ENCODE data around the gene ASCC3. TPM values are rescaled to one million over a fixed set of nuclear protein-coding genes. Genes with fewer than 3 reads are reported as not detected.

The ASCC3 gene
- total RNA-seq, 5 donors from 2014 or later (not counting 1 experiment from before 2014, with no cell fraction given): 39.2 to 49.6 (median 44.2) TPM

DNA sequence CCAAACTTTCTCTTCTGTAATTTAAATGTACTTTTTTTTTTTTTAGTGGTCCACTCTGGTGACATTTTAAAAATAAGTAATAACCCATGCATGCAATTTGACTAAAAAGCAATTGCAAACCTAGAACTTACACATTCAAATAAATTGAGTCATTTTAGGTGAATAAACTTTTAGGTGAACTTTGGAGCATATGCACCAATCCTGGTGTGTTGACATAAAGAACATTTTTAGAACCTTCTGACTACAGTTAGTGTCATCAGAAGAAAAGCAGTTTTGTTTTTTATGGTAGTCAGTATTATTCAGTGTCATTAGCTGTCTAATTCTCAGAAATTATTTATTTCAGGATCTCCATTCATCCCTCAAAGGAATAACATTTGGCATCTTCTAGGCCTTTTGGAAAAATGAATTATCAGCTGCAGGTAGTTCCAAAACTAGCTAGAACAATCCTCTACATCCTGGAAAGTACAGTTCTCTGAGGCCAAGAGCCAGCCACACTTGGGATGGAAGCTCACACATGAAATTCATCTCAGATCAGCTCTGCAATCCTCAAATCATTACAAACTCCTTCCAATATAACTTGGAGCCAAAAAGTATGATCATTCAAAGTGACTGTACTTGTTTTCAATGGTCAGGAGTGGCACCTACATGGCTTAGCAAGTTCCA lies 378.0 kb downstream of the ASCC3 start:
- peaks cover 0 to 6% (median 5%) of the 10 kb centered on the region in 3 donors for H3K9me3 Mint-ChIP-seq

DNA sequence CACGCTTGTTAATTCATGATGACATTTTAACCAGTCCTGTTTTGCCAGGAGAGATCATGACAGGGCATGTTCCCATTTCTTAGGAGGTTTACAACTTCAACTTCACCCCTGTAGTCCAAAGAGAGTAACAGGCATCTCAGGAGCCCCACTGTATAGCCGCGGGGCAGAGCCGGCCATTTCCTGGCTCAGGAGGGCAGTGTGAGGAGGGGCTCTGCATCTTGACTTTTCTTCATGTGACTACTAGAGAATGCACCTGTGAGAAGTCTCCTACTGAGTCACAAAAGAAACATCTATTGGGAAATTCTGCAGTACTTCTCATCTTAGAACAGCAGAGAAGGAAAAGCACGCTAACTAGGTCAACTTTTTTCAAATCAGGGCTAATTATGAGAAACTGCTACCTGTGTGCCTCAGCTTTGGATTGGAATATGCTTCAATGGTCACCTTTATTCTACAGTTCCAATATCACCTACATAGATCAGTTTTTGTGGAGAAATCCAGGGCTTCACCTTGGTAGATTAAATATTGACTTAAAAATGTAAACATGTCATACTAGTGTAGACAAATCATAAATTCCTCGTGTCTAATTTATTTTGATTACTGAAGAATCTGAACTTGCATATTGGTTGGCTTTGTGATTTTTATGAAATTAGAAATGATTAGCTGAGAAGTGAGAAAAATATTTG lies 387.8 kb downstream of the ASCC3 start:
- Mint-ChIP-seq H3K4me3 (no peak overlapping the region), H3K27me3 (peaks cover 32 to 52% of the 10 kb centered on the region in 2 donors), H3K4me1 (no peaks in the 10 kb centered on the region), H3K9me3 (peaks cover 3 to 10% (median 7%) of the 10 kb centered on the region in 3 donors), H3K27ac (no peak overlapping the region), H3K36me3 (no peaks in the 10 kb centered on the region)
- Histone ChIP-seq H3K27me3 (replicated peaks in 1 of 2; ENCODE audit: control insufficient read depth in 2 of 2, extremely low read depth in 1 of 2, insufficient read depth in 2 of 2, low read length in 1 of 2) (peaks cover 0 to 5% of the 10 kb centered on the region in 2 experiments), H3K4me1 (ENCODE audit: control insufficient read depth in 1 of 2, extremely low read depth in 1 of 2, insufficient read depth in 2 of 2, low read length in 2 of 2) (no peaks in the 10 kb centered on the region), H3K27ac (ENCODE audit: low read length) (no peak overlapping the region), H3K9me3 (no peaks in the 10 kb centered on the region), H3K4me3 (ENCODE audit: control insufficient read depth in 1 of 2, extremely low read depth in 1 of 2, low read length in 1 of 2) (no peak overlapping the region), H3K36me3 (ENCODE audit: control insufficient read depth in 2 of 2, extremely low read depth in 1 of 2, insufficient read depth in 1 of 2, low read length in 1 of 2) (no peaks in the 10 kb centered on the region)
- ATAC-seq (replicated peaks in 1 of 4) (no peak), DNase-seq (no peak)
- CTCF ChIA-PET: no interaction called here
- POLR2A ChIA-PET: no interaction called here
- 67% methylated on average over 1 of the region's 6 CpGs for WGBS (ENCODE audit: insufficient coverage)

More for the DNA sequence above, 378.0 kb downstream of the ASCC3 start:
- Mint-ChIP-seq H3K27ac (no peak overlapping the region), H3K4me3 (no peak overlapping the region), H3K36me3 (peaks cover 4% of the 10 kb centered on the region), H3K27me3 (peaks cover 10 to 13% of the 10 kb centered on the region in 2 donors), H3K4me1 (no peaks in the 10 kb centered on the region)
- Histone ChIP-seq H3K36me3 (ENCODE audit: control insufficient read depth in 2 of 2, extremely low read depth in 1 of 2, insufficient read depth in 1 of 2, low read length in 1 of 2) (no peaks in the 10 kb centered on the region), H3K4me3 (ENCODE audit: control insufficient read depth in 1 of 2, extremely low read depth in 1 of 2, low read length in 1 of 2) (no peak overlapping the region), H3K27ac (ENCODE audit: low read length) (no peak overlapping the region), H3K27me3 (replicated peaks in 1 of 2; ENCODE audit: control insufficient read depth in 2 of 2, extremely low read depth in 1 of 2, insufficient read depth in 2 of 2, low read length in 1 of 2) (no peaks in the 10 kb centered on the region), H3K4me1 (ENCODE audit: control insufficient read depth in 1 of 2, extremely low read depth in 1 of 2, insufficient read depth in 2 of 2, low read length in 2 of 2) (no peaks in the 10 kb centered on the region), H3K9me3 (no peaks in the 10 kb centered on the region)
- no peak for ATAC-seq (replicated peaks in 1 of 4)
- POLR2A ChIA-PET: no interaction called here
- DNase-seq: no peak
- CTCF ChIA-PET: no interaction called here

DNA sequence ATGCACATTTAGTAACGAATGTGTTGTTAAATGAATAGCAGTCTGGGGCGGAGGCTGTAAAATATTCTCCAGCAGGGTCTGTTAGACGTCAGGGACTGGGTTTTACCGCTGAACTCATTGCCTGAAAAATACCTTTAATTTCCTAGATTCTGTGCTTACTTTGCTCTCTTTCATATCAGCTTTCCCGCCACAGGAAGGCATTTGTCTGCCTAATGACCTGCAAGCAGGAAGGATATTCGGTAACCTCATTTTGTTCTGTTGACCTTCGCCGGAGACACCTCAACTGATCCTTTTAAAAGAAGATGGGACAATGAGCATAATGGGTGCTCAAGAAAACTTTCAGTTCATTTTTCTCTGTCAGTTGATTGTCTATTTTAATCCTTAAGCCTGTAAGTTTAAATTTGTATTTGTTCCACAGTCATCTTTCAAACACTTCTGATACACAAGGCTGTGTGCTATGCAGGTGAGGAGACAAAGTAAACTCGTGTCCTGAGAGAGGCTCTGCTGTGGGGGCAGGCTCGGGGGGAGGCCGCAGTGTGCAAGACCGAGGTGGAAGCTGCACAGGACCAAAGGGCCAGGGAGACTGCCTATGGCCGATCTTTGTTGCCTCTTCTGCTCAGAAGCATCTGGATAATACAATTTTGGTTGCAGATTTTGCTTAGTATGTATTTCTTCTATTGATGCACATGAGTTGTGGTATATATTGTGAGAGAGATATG lies 389.0 kb downstream of the ASCC3 start:
- CTCF ChIA-PET: no interaction called here
- H3K4me1 Mint-ChIP-seq: no peaks in the 10 kb centered on the region
- Histone ChIP-seq H3K27ac (ENCODE audit: low read length) (no peak overlapping the region), H3K4me1 (ENCODE audit: control insufficient read depth in 1 of 2, extremely low read depth in 1 of 2, insufficient read depth in 2 of 2, low read length in 2 of 2) (no peaks in the 10 kb centered on the region), H3K36me3 (ENCODE audit: control insufficient read depth in 2 of 2, extremely low read depth in 1 of 2, insufficient read depth in 1 of 2, low read length in 1 of 2) (no peaks in the 10 kb centered on the region), H3K4me3 (ENCODE audit: control insufficient read depth in 1 of 2, extremely low read depth in 1 of 2, low read length in 1 of 2) (no peak overlapping the region), H3K9me3 (no peaks in the 10 kb centered on the region), H3K27me3 (replicated peaks in 1 of 2; ENCODE audit: control insufficient read depth in 2 of 2, extremely low read depth in 1 of 2, insufficient read depth in 2 of 2, low read length in 1 of 2) (peaks cover 0 to 5% of the 10 kb centered on the region in 2 experiments)
- H3K9me3 Mint-ChIP-seq: peaks cover 3 to 8% (median 5%) of the 10 kb centered on the region in 3 donors
- ATAC-seq (replicated peaks in 1 of 4) (no peak), DNase-seq (no peak)
- no peaks in the 10 kb centered on the region for H3K36me3 Mint-ChIP-seq
- POLR2A ChIA-PET: no interaction called here
- peaks cover 40 to 55% of the 10 kb centered on the region in 2 donors for H3K27me3 Mint-ChIP-seq
- H3K27ac Mint-ChIP-seq: no peak overlapping the region
- H3K4me3 Mint-ChIP-seq: no peak overlapping the region
- 86% methylated on average over 4 of the region's 13 CpGs for WGBS (ENCODE audit: insufficient coverage)

- no peaks in the 10 kb centered on the region for H3K9me3 ChIP-seq
- Mint-ChIP-seq H3K36me3 (no peaks in the 10 kb centered on the region), H3K27ac (no peak overlapping the region), H3K9me3 (no peaks in the 10 kb centered on the region), H3K4me1 (no peaks in the 10 kb centered on the region), H3K27me3 (peaks cover 38 to 62% of the 10 kb centered on the region in 2 donors), H3K4me3 (no peak overlapping the region)
- H3K36me3 ChIP-seq (ENCODE audit: control insufficient read depth in 2 of 2, extremely low read depth in 1 of 2, insufficient read depth in 1 of 2, low read length in 1 of 2): no peaks in the 10 kb centered on the region
- ChIA-PET POLR2A (no interaction called here), CTCF (no interaction called here)
- WGBS (ENCODE audit: insufficient coverage): 94% methylated on average over 2 of the region's 2 CpGs
- H3K4me1 ChIP-seq (ENCODE audit: control insufficient read depth in 1 of 2, extremely low read depth in 1 of 2, insufficient read depth in 2 of 2, low read length in 2 of 2): no peaks in the 10 kb centered on the region
- peaks cover 0 to 9% of the 10 kb centered on the region in 2 experiments for H3K27me3 ChIP-seq (replicated peaks in 1 of 2; ENCODE audit: control insufficient read depth in 2 of 2, extremely low read depth in 1 of 2, insufficient read depth in 2 of 2, low read length in 1 of 2)
- no peak overlapping the region for H3K27ac ChIP-seq (ENCODE audit: low read length)
- ATAC-seq (replicated peaks in 1 of 4) (no peak), DNase-seq (no peak)
- H3K4me3 ChIP-seq (ENCODE audit: control insufficient read depth in 1 of 2, extremely low read depth in 1 of 2, low read length in 1 of 2): no peak overlapping the region
These were observed 391.1 kb downstream of the ASCC3 start for GRCh38 chr6:100490065-100490464.

- ATAC-seq (replicated peaks in 1 of 4) (no peak), DNase-seq (no peak)
- Histone ChIP-seq H3K27me3 (replicated peaks in 1 of 2; ENCODE audit: control insufficient read depth in 2 of 2, extremely low read depth in 1 of 2, insufficient read depth in 2 of 2, low read length in 1 of 2) (peaks cover 2 to 7% of the 10 kb centered on the region in 2 experiments), H3K4me3 (ENCODE audit: control insufficient read depth in 1 of 2, extremely low read depth in 1 of 2, low read length in 1 of 2) (no peak overlapping the region), H3K9me3 (no peaks in the 10 kb centered on the region), H3K27ac (ENCODE audit: low read length) (no peak overlapping the region), H3K36me3 (ENCODE audit: control insufficient read depth in 2 of 2, extremely low read depth in 1 of 2, insufficient read depth in 1 of 2, low read length in 1 of 2) (no peaks in the 10 kb centered on the region), H3K4me1 (ENCODE audit: control insufficient read depth in 1 of 2, extremely low read depth in 1 of 2, insufficient read depth in 2 of 2, low read length in 2 of 2) (no peaks in the 10 kb centered on the region)
- ChIA-PET POLR2A (no interaction called here), CTCF (no interaction called here)
- H3K36me3 Mint-ChIP-seq: no peaks in the 10 kb centered on the region
- H3K27me3 Mint-ChIP-seq: peaks cover 40 to 69% of the 10 kb centered on the region in 2 donors
- H3K9me3 Mint-ChIP-seq: no peaks in the 10 kb centered on the region
- WGBS (ENCODE audit: insufficient coverage): 100% methylated on average over 1 of the region's 5 CpGs
- H3K27ac Mint-ChIP-seq: no peak overlapping the region
- no peak overlapping the region for H3K4me3 Mint-ChIP-seq
- H3K4me1 Mint-ChIP-seq: no peaks in the 10 kb centered on the region
These were observed 392.9 kb downstream of the ASCC3 start for GRCh38 chr6:100488244-100488643.

GRCh38 chr6:100487638-100488037 lies 393.5 kb downstream of the ASCC3 start:
- peaks cover 34 to 63% of the 10 kb centered on the region in 2 donors for H3K27me3 Mint-ChIP-seq
- no CpG with 5 or more reads among the region's 2 CpGs for WGBS (ENCODE audit: insufficient coverage)
- peaks cover 2 to 7% of the 10 kb centered on the region in 2 experiments for H3K27me3 ChIP-seq (replicated peaks in 1 of 2; ENCODE audit: control insufficient read depth in 2 of 2, extremely low read depth in 1 of 2, insufficient read depth in 2 of 2, low read length in 1 of 2)
- DNase-seq: no peak
- ChIA-PET POLR2A (no interaction called here), CTCF (no interaction called here)
- no peaks in the 10 kb centered on the region for H3K4me1 Mint-ChIP-seq
- no peaks in the 10 kb centered on the region for H3K4me1 ChIP-seq (ENCODE audit: control insufficient read depth in 1 of 2, extremely low read depth in 1 of 2, insufficient read depth in 2 of 2, low read length in 2 of 2)
- no peak for ATAC-seq (replicated peaks in 1 of 4)
- H3K4me3 ChIP-seq (ENCODE audit: control insufficient read depth in 1 of 2, extremely low read depth in 1 of 2, low read length in 1 of 2): no peak overlapping the region
- H3K27ac Mint-ChIP-seq: no peak overlapping the region
- no peaks in the 10 kb centered on the region for H3K36me3 ChIP-seq (ENCODE audit: control insufficient read depth in 2 of 2, extremely low read depth in 1 of 2, insufficient read depth in 1 of 2, low read length in 1 of 2)
- H3K27ac ChIP-seq (ENCODE audit: low read length): no peak overlapping the region
- H3K9me3 Mint-ChIP-seq: no peaks in the 10 kb centered on the region
- H3K9me3 ChIP-seq: no peaks in the 10 kb centered on the region
- H3K36me3 Mint-ChIP-seq: no peaks in the 10 kb centered on the region
- H3K4me3 Mint-ChIP-seq: no peak overlapping the region
